Measurements from ENCODE around the gene CRYBA4.
A peak's percentile ranks its signal among the peaks of the same experiment; 100 is the strongest.
"Not testable (repeated sequence)": the region's sequence is repeated elsewhere in the genome, so short reads cannot be mapped to it uniquely, and the experiment has no call there.

CRYBA4 gene

GRCh38 chr22:26609287-26609686 lies 12.5 kb upstream of the CRYBA4 start:
- H3K36me3 Mint-ChIP-seq (ENCODE audit: low read depth), result peaks cover 3% of the 10 kb centered on the region
- peak overlapping the region; percentile 8 for H3K4me3 Mint-ChIP-seq
- H3K9me3 Mint-ChIP-seq, result no peaks in the 10 kb centered on the region
- H3K27me3 Mint-ChIP-seq (ENCODE audit: low read depth), result peaks cover 24% of the 10 kb centered on the region
- peaks cover 31% of the 10 kb centered on the region for H3K4me1 Mint-ChIP-seq (ENCODE audit: low read depth)
- H3K27ac Mint-ChIP-seq, result no peak overlapping the region

DNA sequence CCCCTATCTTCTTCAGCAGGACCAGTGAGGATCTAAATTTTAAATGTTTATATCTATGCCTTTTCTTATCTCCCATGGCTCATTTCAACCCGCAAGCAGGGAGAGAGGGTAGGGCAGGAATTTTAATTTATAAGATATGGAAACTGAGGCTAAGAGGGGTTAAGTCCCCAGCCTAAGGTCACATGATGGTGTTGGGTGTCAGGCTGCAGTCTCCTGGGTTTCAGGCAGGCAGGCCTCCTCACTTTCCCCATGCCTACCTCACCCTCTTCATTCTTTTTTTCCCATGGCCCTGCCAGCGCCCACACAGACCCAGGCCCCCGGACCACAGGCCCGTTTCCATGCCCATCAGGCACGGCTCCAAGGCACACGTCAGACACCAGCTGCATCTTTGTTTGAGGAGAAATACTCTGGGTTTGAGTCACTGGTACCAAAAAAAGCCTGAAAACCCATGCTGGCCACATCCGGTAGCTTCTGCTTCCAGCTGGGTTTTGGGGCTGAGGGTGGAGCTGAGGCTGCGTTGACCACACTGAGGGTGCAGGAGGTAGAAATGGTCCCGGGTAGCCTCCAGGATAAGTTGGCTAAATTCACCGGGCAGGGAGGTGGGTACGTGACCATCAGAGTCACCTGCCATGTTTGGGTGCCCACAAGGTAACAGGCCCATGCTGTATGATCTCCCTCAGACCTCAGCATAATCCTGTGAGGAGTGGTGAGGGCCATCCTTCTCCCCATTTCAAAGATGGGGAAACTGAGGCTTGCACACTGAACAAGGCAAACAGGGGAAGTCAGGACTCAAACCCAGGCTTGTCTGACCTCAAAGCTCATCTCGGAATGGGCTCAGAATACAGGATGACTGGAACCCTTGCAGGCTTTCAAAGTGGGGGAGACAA lies 11.4 kb upstream of the CRYBA4 start:
- H3K27me3 Mint-ChIP-seq (ENCODE audit: low read depth), result peaks cover 26% of the 10 kb centered on the region
- peak overlapping the region; percentile 92 for H3K27ac Mint-ChIP-seq
- H3K4me3 Mint-ChIP-seq, result peak overlapping the region; percentile 70
- H3K9me3 Mint-ChIP-seq, result no peaks in the 10 kb centered on the region
- peaks cover 3% of the 10 kb centered on the region for H3K36me3 Mint-ChIP-seq (ENCODE audit: low read depth)
- H3K4me1 Mint-ChIP-seq (ENCODE audit: low read depth), result peaks cover 28% of the 10 kb centered on the region

- Mint-ChIP-seq H3K4me1 (ENCODE audit: low read depth) (peaks cover 29% of the 10 kb centered on the region), H3K9me3 (no peaks in the 10 kb centered on the region), H3K27me3 (ENCODE audit: low read depth) (peaks cover 26% of the 10 kb centered on the region), H3K27ac (no peak overlapping the region), H3K36me3 (ENCODE audit: low read depth) (peaks cover 3% of the 10 kb centered on the region), H3K4me3 (no peak overlapping the region)
These were observed 10.8 kb upstream of the CRYBA4 start for GRCh38 chr22:26610996-26611395.

- H3K27ac Mint-ChIP-seq, result no peak overlapping the region
- peaks cover 3% of the 10 kb centered on the region for H3K36me3 Mint-ChIP-seq (ENCODE audit: low read depth)
- H3K9me3 Mint-ChIP-seq, result no peaks in the 10 kb centered on the region
- peaks cover 26% of the 10 kb centered on the region for H3K27me3 Mint-ChIP-seq (ENCODE audit: low read depth)
- H3K4me3 Mint-ChIP-seq, result no peak overlapping the region
- H3K4me1 Mint-ChIP-seq (ENCODE audit: low read depth), result peaks cover 35% of the 10 kb centered on the region
These were observed 9.1 kb upstream of the CRYBA4 start for GRCh38 chr22:26612652-26613051.

GRCh38 chr22:26613753-26614152 lies 8.0 kb upstream of the CRYBA4 start:
- H3K27me3 Mint-ChIP-seq (ENCODE audit: low read depth), result peaks cover 19% of the 10 kb centered on the region
- H3K4me1 Mint-ChIP-seq (ENCODE audit: low read depth), result peaks cover 34% of the 10 kb centered on the region
- not testable (repeated sequence) for H3K4me3 Mint-ChIP-seq; H3K36me3 Mint-ChIP-seq (ENCODE audit: low read depth); H3K27ac Mint-ChIP-seq; H3K9me3 Mint-ChIP-seq

GRCh38 chr22:26614322-26614721 lies 7.4 kb upstream of the CRYBA4 start:
- H3K27ac Mint-ChIP-seq, result peak overlapping the region; percentile 14
- peaks cover 3% of the 10 kb centered on the region for H3K36me3 Mint-ChIP-seq (ENCODE audit: low read depth)

GRCh38 chr22:26615149-26615548 lies 6.6 kb upstream of the CRYBA4 start:
- peaks cover 16% of the 10 kb centered on the region for H3K27me3 Mint-ChIP-seq (ENCODE audit: low read depth)
- H3K27ac Mint-ChIP-seq, result no peak overlapping the region

More at GRCh38 chr22:26614322-26614721, 7.4 kb upstream of the CRYBA4 start:
- Mint-ChIP-seq H3K9me3 (no peaks in the 10 kb centered on the region), H3K4me3 (no peak overlapping the region), H3K4me1 (ENCODE audit: low read depth) (peaks cover 29% of the 10 kb centered on the region), H3K27me3 (ENCODE audit: low read depth) (peaks cover 19% of the 10 kb centered on the region)

GRCh38 chr22:26615830-26616435 lies 5.8 kb upstream of the CRYBA4 start:
- H3K4me1 Mint-ChIP-seq (ENCODE audit: low read depth), result peaks cover 17% of the 10 kb centered on the region
- no peaks in the 10 kb centered on the region for H3K36me3 Mint-ChIP-seq (ENCODE audit: low read depth)
- peaks cover 14% of the 10 kb centered on the region for H3K27me3 Mint-ChIP-seq (ENCODE audit: low read depth)
- no peak overlapping the region for H3K4me3 Mint-ChIP-seq
- no peaks in the 10 kb centered on the region for H3K9me3 Mint-ChIP-seq
- H3K27ac Mint-ChIP-seq, result no peak overlapping the region

More at GRCh38 chr22:26615149-26615548, 6.6 kb upstream of the CRYBA4 start:
- Mint-ChIP-seq H3K4me1 (ENCODE audit: low read depth) (peaks cover 23% of the 10 kb centered on the region), H3K36me3 (ENCODE audit: low read depth) (peaks cover 3% of the 10 kb centered on the region), H3K9me3 (no peaks in the 10 kb centered on the region), H3K4me3 (no peak overlapping the region)

GRCh38 chr22:26616650-26617049 lies 5.1 kb upstream of the CRYBA4 start:
- no peak overlapping the region for H3K4me3 Mint-ChIP-seq
- H3K36me3 Mint-ChIP-seq (ENCODE audit: low read depth), result no peaks in the 10 kb centered on the region
- peaks cover 14% of the 10 kb centered on the region for H3K27me3 Mint-ChIP-seq (ENCODE audit: low read depth)
- no peak overlapping the region for H3K27ac Mint-ChIP-seq
- H3K4me1 Mint-ChIP-seq (ENCODE audit: low read depth), result peaks cover 17% of the 10 kb centered on the region
- H3K9me3 Mint-ChIP-seq, result no peaks in the 10 kb centered on the region

DNA sequence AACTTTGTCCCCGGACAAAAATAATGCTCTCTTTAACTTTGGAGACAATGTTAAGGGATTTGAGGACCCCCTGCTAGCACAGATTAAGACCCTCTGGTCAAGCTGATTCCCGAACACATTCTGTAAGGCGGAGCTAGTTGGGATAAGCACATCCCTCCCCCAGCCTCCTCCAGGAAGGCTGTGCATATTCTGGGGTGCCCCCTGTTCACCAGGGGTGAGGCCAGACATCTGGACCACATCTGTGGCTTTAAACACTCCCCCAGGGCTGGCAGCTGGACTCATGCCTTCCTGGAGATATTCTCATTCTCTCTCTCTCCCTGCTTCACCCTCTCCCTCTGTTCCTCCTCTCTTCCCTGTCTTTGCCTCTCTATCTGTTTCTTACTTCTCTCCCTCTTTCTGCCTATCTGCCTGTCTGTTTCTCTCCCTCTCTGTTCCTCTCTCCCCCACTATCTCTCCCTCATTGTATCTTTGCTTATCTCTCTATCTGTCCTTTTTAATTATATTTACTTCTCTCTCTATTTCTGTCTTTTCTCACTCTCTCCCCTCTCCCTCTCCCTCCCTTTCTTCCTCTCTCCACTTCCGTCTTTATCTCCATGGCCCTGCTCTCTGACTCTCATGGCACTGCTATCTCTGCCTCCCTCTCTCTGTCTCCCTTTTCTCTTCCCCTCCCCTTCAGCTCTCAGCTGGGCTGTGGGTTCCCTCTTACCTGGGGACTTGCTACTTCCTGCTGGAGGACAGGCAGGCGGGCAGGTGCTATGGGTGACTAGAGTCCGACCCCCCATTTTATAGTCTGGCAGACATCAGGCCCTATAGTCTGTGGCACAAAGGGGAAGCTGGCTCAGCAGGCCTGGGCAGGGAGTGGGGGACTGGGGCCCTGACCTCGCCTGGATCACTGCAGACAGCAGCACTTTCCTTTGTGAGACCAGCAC lies 4.2 kb upstream of the CRYBA4 start, which contains the start of gene CRYBB1:
Gene CRYBB1, minus strand, starts transcription at position 757 of the 929 bp plus-strand sequence. CDS start 1,708 bp downstream, outside the sequence.
- no peaks in the 10 kb centered on the region for H3K36me3 Mint-ChIP-seq (ENCODE audit: low read depth)
- peaks cover 17% of the 10 kb centered on the region for H3K4me1 Mint-ChIP-seq (ENCODE audit: low read depth)
- peaks cover 14% of the 10 kb centered on the region for H3K27me3 Mint-ChIP-seq (ENCODE audit: low read depth)
- peak within 1 kb of the TSS; percentile 35 for H3K27ac Mint-ChIP-seq
- H3K9me3 Mint-ChIP-seq, result no peaks in the 10 kb centered on the region
- H3K4me3 Mint-ChIP-seq, result no peak within 1 kb of the TSS

GRCh38 chr22:26618455-26618854 lies 3.3 kb upstream of the CRYBA4 start:
- Mint-ChIP-seq H3K36me3 (ENCODE audit: low read depth) (no peaks in the 10 kb centered on the region), H3K4me1 (ENCODE audit: low read depth) (peaks cover 13% of the 10 kb centered on the region), H3K27ac (no peak overlapping the region), H3K9me3 (no peaks in the 10 kb centered on the region), H3K4me3 (no peak overlapping the region), H3K27me3 (ENCODE audit: low read depth) (peaks cover 12% of the 10 kb centered on the region)

DNA sequence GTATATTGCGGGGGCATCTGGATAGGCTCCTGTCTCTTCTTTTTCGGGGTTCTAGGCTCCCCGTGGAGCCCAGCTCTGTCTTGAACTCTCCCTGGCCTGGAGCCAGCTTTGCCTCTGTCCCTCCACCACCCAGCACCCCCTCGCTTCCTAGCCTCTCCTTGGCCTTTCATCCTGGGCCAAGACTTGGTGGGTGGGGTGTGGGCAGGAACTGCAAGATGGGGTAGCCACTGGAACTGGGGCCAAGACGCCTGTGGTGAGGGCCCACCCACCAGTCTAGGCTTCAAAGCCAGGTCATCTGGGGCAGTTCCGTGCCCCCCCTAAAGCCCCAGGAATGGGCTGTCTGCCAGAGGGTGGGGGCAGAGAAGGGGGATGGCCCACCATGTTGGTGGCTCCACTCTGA lies 2.3 kb upstream of the CRYBA4 start:
- no peak overlapping the region for H3K27ac Mint-ChIP-seq
- H3K4me1 Mint-ChIP-seq (ENCODE audit: low read depth), result peaks cover 13% of the 10 kb centered on the region
- peaks cover 7% of the 10 kb centered on the region for H3K9me3 Mint-ChIP-seq
- peaks cover 2% of the 10 kb centered on the region for H3K36me3 Mint-ChIP-seq (ENCODE audit: low read depth)
- peaks cover 4% of the 10 kb centered on the region for H3K27me3 Mint-ChIP-seq (ENCODE audit: low read depth)
- no peak overlapping the region for H3K4me3 Mint-ChIP-seq

GRCh38 chr22:26620197-26620596 lies 1.6 kb upstream of the CRYBA4 start:
- no peak overlapping the region for H3K4me3 Mint-ChIP-seq
- peaks cover 7% of the 10 kb centered on the region for H3K9me3 Mint-ChIP-seq
- peaks cover 12% of the 10 kb centered on the region for H3K4me1 Mint-ChIP-seq (ENCODE audit: low read depth)
- peaks cover 4% of the 10 kb centered on the region for H3K27me3 Mint-ChIP-seq (ENCODE audit: low read depth)
- no peak overlapping the region for H3K27ac Mint-ChIP-seq
- H3K36me3 Mint-ChIP-seq (ENCODE audit: low read depth), result peaks cover 2% of the 10 kb centered on the region

DNA sequence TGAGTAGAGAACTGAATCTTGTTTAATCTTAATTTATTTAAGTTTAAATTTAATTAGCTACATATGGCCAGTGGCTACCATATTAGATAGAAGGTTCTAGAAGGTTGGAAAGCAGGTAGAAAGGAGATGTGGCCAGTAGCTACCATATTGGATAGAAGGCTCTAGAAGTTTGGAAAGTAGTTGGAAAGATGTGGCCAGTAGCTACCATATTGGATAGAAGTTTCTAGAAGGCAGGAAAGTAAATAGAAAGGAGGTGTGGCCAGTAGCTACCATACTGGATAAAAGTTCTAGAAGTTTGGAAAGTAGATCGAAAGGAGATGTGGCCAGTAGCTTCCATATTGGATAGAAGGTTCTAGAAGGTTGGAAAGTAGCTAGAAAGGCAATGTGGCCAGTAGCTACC lies 2.2 kb downstream of the CRYBA4 start:
- peaks cover 10% of the 10 kb centered on the region for H3K4me1 Mint-ChIP-seq (ENCODE audit: low read depth)
- peaks cover 2% of the 10 kb centered on the region for H3K27me3 Mint-ChIP-seq (ENCODE audit: low read depth)
- no peak overlapping the region for H3K4me3 Mint-ChIP-seq
- H3K36me3 Mint-ChIP-seq (ENCODE audit: low read depth), result peaks cover 2% of the 10 kb centered on the region
- peaks cover 7% of the 10 kb centered on the region for H3K9me3 Mint-ChIP-seq
- no peak overlapping the region for H3K27ac Mint-ChIP-seq
